ENCODE measurements around the gene LGR4.
"Not testable (repeated sequence)": the region's sequence is repeated elsewhere in the genome, so short reads cannot be mapped to it uniquely, and the experiment has no call there.

The LGR4 gene, protein sequence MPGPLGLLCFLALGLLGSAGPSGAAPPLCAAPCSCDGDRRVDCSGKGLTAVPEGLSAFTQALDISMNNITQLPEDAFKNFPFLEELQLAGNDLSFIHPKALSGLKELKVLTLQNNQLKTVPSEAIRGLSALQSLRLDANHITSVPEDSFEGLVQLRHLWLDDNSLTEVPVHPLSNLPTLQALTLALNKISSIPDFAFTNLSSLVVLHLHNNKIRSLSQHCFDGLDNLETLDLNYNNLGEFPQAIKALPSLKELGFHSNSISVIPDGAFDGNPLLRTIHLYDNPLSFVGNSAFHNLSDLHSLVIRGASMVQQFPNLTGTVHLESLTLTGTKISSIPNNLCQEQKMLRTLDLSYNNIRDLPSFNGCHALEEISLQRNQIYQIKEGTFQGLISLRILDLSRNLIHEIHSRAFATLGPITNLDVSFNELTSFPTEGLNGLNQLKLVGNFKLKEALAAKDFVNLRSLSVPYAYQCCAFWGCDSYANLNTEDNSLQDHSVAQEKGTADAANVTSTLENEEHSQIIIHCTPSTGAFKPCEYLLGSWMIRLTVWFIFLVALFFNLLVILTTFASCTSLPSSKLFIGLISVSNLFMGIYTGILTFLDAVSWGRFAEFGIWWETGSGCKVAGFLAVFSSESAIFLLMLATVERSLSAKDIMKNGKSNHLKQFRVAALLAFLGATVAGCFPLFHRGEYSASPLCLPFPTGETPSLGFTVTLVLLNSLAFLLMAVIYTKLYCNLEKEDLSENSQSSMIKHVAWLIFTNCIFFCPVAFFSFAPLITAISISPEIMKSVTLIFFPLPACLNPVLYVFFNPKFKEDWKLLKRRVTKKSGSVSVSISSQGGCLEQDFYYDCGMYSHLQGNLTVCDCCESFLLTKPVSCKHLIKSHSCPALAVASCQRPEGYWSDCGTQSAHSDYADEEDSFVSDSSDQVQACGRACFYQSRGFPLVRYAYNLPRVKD
- total RNA-seq = 1.1 to 2.4 (median 1.9) reads per million in 4 experiments

GRCh38 chr11:27472398-27473016 lies at the start of gene LGR4:
Gene LGR4 (minus strand): TSS chr11:27472790. CDS start chr11:27472302, 488 bp downstream.
- DNase-seq = peak; percentile 62

- DNase-seq = no peak
Measured at GRCh38 chr11:27520226-27520625, 47.6 kb upstream of the LGR4 start.

DNA sequence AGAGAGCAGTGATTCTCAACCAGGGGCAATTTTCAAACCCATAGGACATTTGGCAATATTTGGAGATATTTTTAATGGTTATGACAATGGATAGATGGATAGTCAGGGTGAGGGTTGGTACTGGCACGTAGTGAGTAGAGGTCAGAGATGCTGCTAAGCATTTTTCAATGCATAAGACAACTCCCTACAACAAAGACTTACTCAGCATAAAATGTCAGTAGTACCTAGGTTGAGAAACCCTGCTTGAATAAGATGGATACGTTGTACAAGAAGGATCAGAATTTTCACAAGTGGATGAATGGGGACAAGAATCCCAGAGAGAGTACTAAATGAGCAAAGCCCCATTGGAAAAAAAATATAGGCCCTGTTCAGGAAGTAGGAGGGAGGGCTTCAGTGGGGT lies 45.9 kb upstream of the LGR4 start:
- no peak for DNase-seq

DNA sequence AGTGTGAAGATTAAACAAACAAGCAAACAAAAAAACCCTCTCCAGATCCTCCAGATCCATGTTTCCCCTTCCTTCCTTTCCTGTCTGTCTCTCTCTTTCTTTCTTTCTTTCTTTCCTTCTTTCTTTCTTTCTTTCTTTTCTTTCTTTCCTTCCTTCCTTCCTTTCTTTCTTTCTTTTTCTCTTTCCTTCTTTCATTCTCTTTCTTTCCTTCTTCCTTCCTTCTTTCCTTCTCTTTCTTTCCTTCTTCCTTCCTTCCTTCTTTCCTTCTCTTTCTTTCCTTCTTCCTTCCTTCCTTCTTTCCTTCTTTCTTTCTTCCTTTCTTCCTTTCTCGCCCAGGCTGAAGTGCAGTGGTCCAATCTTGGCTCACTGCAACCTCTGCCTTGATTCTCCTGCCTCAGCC lies 44.9 kb upstream of the LGR4 start:
- not testable (repeated sequence) for DNase-seq

DNA sequence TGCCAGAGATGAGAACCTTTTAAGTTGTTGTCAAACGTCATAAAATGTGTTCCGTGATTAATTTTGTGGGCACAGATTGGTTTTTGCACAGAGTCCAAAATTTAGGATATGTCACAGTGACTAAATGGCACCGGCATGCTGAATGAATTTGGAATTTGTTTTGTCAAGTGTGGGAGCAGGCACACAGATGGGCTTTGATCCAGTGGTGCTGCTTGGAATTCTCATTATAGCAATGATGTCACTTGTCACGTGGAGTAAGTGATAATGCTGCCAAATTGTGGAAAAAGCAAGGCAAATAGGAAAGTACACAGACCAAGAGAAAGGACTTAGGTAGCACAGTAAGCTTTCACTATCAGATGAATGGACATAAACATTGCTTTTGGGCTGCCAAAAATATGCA lies 42.0 kb upstream of the LGR4 start:
- no peak for DNase-seq

GRCh38 chr11:27514076-27514475 lies 41.5 kb upstream of the LGR4 start:
- no peak for DNase-seq

GRCh38 chr11:27513389-27513788 lies 40.8 kb upstream of the LGR4 start:
- no peak for DNase-seq

- DNase-seq = no peak
Measured at GRCh38 chr11:27512238-27512637, 39.6 kb upstream of the LGR4 start.

DNA sequence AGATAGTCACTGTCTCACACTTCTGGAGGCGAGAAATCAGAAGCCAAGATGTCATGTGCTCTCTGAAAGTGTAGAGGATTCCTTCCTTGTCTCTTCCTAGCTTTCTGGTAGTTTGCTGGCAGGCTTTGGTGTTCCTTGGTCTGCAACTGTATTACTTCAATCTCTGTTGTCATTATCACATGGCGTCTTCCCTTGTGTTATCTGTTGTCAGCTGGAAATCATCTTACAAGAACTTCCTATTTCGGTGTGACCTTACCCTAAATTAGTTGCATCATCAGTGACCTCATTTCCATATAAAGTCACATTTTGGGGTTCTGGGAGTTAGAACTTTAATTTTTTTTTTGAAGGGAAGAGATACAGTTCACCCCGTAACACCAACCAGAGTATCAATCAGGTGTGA lies 37.3 kb upstream of the LGR4 start:
- DNase-seq = no peak

DNA sequence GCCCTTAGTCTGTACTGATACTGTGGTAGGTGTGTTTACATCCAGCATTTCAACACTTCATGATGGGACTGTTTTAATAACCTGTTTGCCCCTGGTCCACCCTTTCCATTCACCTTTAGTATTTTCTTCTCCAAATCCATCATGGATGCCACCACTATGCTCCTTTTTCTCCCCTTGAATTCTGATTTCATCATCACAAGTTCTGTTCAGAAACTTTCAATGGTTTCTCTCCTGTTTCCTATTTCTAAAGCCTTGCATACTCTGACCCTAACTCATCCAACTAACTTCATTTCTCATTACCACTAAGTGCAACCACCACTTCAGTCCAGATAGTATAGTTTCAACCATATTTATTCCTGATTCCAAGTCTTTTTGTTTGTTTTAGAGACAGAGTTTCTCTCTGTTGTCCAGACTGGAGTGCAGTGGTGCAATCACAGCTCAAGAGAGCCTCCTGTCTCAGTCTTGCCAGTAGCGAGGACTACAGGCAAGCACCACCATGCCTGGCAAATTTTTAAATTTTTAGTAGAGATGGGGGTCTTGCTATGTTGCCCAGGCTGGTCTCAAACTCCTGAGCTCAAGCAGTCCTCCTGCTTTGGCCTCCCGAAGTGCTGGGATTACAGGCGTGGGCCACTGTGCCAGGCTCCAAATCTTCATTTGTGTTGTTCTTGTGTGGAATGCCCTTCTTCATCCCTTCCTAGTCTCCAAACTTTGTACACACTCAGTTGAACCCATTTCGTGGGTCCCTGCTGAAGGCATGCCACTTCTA lies 35.1 kb upstream of the LGR4 start:
- no peak for DNase-seq

DNA sequence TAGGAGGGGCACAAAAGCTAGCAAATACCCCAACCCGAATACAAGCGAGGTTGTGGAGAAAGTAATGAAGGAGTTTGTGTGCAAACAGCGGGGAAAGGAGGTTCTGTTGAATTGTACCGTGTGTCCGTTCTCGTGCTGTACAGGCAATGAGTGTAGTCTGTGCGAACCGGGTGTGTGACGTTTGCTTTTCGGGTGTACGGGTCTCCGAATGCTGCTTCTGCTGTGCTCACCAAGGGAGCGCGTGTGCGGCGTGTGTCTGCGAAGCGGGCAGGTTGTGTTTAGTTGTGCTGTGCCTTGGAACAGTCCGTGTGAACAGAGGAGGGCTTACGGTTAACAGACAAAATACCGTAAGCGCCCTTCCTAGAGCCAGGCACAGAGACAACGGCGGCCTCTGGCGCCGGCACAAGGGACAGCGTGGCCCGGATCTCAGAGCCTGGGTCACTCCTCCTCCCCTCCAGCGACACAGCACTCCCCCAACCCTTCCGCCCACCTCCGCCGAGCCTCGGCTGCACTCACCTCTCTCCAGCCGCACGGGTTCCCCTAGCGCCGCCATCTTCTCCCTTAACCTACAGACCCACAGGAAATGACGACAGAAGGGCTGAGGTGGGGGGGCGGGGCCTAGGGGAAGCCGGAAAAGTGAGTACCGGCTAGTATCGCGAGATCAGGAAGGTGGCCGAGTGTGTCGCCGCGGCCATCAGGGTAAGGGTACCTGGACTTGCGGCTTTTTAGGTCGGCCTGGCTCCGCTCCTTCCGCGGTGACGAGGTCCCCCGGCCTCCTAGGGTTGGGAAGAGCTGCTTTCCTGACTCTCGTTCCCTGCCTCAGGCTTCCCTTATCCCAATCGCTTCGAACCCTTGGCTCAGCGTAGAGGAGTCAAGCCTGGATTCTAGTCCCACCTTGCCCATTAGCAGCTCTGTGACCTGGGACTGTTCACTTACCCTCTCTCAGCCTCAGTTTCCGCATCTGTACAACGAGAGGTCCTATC lies 33.9 kb upstream of the LGR4 start, which contains the start of gene LIN7C:
TSS of gene LIN7C (minus strand) at position 570 of the 983 bp plus-strand sequence. CDS start at position 553, 17 bp downstream.
- DNase-seq = peak; percentile 96

DNA sequence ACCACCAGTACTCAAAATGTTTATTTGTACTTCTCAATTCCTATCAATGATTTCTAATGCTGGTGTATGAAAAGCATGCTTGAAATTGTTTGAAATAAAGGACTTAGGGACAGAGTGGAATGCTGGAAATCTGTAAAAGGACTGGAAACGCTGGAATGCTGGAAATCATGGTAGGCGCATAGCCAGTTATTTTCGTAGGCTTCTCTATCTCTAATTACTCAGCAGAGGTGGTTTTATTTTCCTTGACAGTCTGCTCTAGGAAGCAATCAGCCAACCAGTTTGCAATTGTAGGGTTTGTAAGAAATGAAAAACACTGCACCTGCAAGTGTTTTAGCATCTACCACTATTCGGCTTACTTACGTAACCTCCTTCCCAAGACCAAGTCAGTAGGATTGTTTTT lies 33.2 kb upstream of the LGR4 start:
- DNase-seq = no peak

DNA sequence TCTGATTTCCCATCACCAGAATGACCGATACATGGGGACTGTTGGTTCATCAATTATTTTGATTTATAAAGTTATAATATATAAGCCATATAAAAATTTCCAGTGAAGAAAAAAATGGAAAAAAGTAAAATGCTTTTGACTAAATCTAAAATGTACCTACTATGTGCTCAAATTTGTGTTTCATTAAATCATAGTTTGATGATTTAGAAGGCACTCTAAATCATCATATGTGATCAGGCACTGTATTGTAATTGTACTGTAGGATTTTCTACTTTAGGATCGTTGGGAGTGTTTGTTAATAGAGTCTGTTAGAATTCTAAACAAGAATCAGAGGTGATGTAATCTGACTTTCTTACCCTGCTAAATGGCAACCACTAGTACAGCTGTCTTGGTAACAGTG lies 31.6 kb upstream of the LGR4 start:
- DNase-seq = no peak

- no peak for DNase-seq
Measured at GRCh38 chr11:27501100-27501499, 28.5 kb upstream of the LGR4 start.

GRCh38 chr11:27497911-27498310 lies 25.3 kb upstream of the LGR4 start:
- no peak for DNase-seq

DNA sequence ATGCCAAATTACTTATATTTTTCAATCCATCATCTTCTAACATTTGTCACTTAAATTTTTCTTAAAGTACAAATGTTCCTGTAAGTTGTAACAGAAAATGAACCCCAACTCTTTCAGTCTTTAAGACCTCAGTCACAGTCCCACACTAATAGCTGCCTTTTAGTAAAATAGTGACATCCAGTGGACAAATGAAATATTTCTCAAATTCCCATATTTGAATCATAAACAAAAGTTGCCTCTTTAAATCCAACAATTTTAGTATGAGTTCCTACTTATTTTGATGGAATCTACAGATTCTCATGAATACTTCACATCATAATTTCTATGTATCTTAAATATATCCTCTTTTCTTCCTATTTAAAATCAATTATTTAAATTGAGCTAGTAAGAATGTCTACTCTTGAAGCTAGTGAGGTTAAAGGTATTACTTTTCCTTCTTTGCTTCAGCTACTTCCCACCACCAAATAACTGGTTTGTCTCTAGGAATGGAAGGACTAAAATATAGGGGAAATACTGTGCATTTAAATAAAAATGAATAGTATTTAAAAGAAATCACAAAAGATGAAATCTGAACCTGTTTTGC lies 24.8 kb upstream of the LGR4 start:
- no peak for DNase-seq

DNA sequence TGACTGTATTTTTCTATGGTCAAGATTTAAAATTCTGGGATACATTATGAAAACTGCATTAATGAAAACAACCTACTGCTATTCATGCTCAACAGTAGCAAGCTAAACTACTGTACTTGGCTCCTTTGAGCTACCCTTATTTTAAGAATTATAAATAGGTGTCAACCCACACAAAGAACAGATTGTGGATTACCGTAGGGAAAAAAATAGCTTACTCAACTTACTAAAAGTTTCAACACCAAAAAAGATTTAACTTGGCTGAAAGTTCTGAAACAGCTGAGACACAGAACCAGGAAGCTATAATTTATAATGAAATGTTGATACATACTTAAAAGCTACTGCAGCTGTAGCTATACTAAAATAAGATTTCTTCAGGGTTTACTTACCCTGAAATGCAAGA lies 23.9 kb upstream of the LGR4 start:
- DNase-seq = no peak

DNA sequence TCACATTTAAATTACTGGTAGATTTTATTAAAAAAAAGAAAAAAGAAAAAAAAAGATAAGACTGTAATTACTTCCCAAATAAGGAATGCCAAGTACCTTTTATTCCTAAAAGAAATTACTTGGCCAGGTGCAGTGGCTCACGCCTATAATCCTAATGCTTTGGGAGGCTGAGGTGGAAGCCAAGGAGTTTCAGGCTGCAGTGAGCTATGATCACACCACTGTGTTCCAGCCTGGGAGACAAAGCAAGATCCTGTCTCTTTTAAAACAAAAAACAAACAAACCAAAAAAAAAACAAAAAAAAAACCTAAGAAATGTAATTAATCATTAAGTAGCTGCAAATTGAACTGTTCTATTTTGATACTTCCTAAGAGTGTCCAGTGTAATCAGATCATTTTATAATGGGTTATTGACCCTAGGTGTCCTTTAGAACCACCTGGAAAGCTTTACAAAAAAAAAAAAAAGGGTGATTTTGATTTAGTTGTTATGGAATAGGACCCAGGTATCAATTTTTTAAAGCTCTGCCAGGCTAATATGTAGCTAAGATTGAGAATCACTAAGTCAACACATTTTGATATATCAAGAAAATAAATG lies 23.2 kb upstream of the LGR4 start:
- DNase-seq = no peak

GRCh38 chr11:27489092-27489491 lies 16.5 kb upstream of the LGR4 start:
- DNase-seq = no peak

- no peak for DNase-seq
Measured at GRCh38 chr11:27487706-27488105, 15.1 kb upstream of the LGR4 start.
